Astrocyte (in vitro differentiated cells and primary cell): ENCODE measurements around the gene KDM2B. TPM values are rescaled to one million over a fixed set of nuclear protein-coding genes. Genes with fewer than 3 reads are reported as not detected.

Experiments
- DNase-seq: peaks from one replicate; pipeline ENCODE4 v3.0.0-alpha.2; 2010; ENCODE audit warnings: low read depth
- FAIRE-seq: peaks from 2 replicates; lab custom pipeline; 2011; peaks lifted over from hg19 to GRCh38; lab: Jason Lieb, UNC
- H2AFZ ChIP-seq: 2 replicates; pipeline ENCODE4 v1.6.0; 2012; ENCODE audit warnings: low read depth, low read length, inconsistent platforms
- H3K27ac ChIP-seq: 2 replicates; pipeline ENCODE4 v1.5.1; 2011; ENCODE audit warnings: low read depth, low read length, inconsistent platforms
- H3K27me3 ChIP-seq: 2 replicates; pipeline ENCODE4 v1.6.0; 2011; ENCODE audit warnings: low read length, inconsistent platforms; ENCODE audit not compliant: insufficient read depth
- H3K36me3 ChIP-seq: 2 replicates; pipeline ENCODE4 v1.5.1; 2011; ENCODE audit warnings: low read length, inconsistent platforms; ENCODE audit not compliant: insufficient read depth
- H3K4me1 ChIP-seq: 2 replicates; pipeline ENCODE4 v1.5.1; 2011; ENCODE audit warnings: low read length, inconsistent platforms; ENCODE audit not compliant: insufficient read depth
- H3K4me2 ChIP-seq: 2 replicates; pipeline ENCODE4 v1.6.0; 2012; ENCODE audit warnings: low read length, inconsistent platforms
- H3K4me3 ChIP-seq: 2 replicates; pipeline ENCODE4 v1.5.1; 2011; ENCODE audit warnings: low read depth, mild to moderate bottlenecking, low read length, inconsistent platforms; ENCODE audit not compliant: insufficient read depth
- H3K79me2 ChIP-seq: 2 replicates; pipeline ENCODE4 v1.6.0; 2012; ENCODE audit warnings: mild to moderate bottlenecking, low read length, inconsistent platforms; ENCODE audit not compliant: insufficient read depth
- H3K9ac ChIP-seq: 2 replicates; pipeline ENCODE4 v1.6.0; 2012; ENCODE audit warnings: mild to moderate bottlenecking, low read length, inconsistent platforms
- H3K9me3 ChIP-seq: 2 replicates; pipeline ENCODE4 v1.5.1; 2012; ENCODE audit warnings: low read depth, mild to moderate bottlenecking, low read length, inconsistent platforms; ENCODE audit not compliant: insufficient read depth
- H4K20me1 ChIP-seq: 2 replicates; pipeline ENCODE4 v1.6.0; 2012; ENCODE audit warnings: low read length, inconsistent platforms; ENCODE audit not compliant: insufficient read depth
- H3K27ac Mint-ChIP-seq: one replicate; pipeline ENCODE4 v1.8.0; 2021; ENCODE audit warnings: mild to moderate bottlenecking, mixed read lengths; ENCODE audit not compliant: unreplicated experiment
- H3K27me3 Mint-ChIP-seq: one replicate; pipeline ENCODE4 v1.8.0; 2021; ENCODE audit warnings: low read depth, mixed read lengths; ENCODE audit not compliant: unreplicated experiment
- H3K36me3 Mint-ChIP-seq: one replicate; pipeline ENCODE4 v1.8.0; 2021; ENCODE audit warnings: low read depth, mixed read lengths; ENCODE audit not compliant: unreplicated experiment
- H3K4me1 Mint-ChIP-seq: one replicate; pipeline ENCODE4 v1.8.0; 2021; ENCODE audit warnings: low read depth, mixed read lengths; ENCODE audit not compliant: unreplicated experiment
- H3K4me3 Mint-ChIP-seq: one replicate; pipeline ENCODE4 v1.8.0; 2021; ENCODE audit warnings: mild to moderate bottlenecking, moderate library complexity, mixed read lengths; ENCODE audit not compliant: unreplicated experiment
- H3K9me3 Mint-ChIP-seq: one replicate; pipeline ENCODE4 v1.8.0; 2021; ENCODE audit warnings: mild to moderate bottlenecking, mixed read lengths; ENCODE audit not compliant: unreplicated experiment
- CTCF ChIP-seq: IDR thresholded peaks from 2 replicates; pipeline ENCODE4 v1.5.1; 2011; ENCODE audit warnings: low read depth, mild to moderate bottlenecking, inconsistent platforms, low read length, moderate library complexity; ENCODE audit not compliant: insufficient read depth
- EZH2 ChIP-seq: IDR thresholded peaks from 2 replicates; pipeline ENCODE4 v1.6.1; 2012; ENCODE audit warnings: mild to moderate bottlenecking, low read length, inconsistent platforms; ENCODE audit not compliant: insufficient read depth
- total RNA-seq: library from RNA; stranded (reverse); gene quantifications from 2 replicates; pipeline ENCODE4 v1.2.1, GENCODE V29; 2021

Gene KDM2B
- total RNA-seq, 1 donor from 2014 or later, result 23.4 TPM

DNA sequence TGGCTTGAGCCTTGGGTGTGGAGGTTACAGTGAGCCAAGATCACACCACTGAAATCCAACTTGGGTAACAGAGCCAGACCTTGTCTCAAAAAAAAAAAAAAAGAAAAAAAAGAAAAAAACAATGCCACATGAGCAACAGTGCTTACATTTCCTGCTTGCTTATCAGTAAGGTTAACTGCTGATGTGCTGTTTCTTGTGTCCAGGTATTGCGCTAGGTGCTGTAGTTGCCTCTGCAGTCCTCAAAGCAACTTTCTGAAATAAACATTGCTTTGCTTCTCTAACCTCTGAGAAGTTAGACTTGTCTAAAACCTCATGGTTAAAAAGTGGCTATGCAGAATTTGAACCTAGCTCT is 156.2 kb downstream of the KDM2B start:
- Mint-ChIP-seq H3K36me3 (peaks cover 21% of the 10 kb centered on the region), H3K27ac (no peak overlapping the region), H3K4me3 (no peak overlapping the region), H3K4me1 (no peaks in the 10 kb centered on the region), H3K9me3 (no peaks in the 10 kb centered on the region), H3K27me3 (no peaks in the 10 kb centered on the region)
- Histone ChIP-seq H3K36me3 (peaks cover 73% of the 10 kb centered on the region), H3K9me3 (no peaks in the 10 kb centered on the region), H3K9ac (no peak overlapping the region), H4K20me1 (peaks cover 18% of the 10 kb centered on the region), H3K4me3 (no peak overlapping the region), H3K79me2 (peaks cover 8% of the 10 kb centered on the region), H3K4me2 (no peak overlapping the region), H3K27ac (no peak overlapping the region), H3K4me1 (no peaks in the 10 kb centered on the region), H2AFZ (no peak overlapping the region), H3K27me3 (no peaks in the 10 kb centered on the region)
- FAIRE-seq (no peak), DNase-seq (no peak)
- no peak for TF ChIP-seq CTCF

DNA sequence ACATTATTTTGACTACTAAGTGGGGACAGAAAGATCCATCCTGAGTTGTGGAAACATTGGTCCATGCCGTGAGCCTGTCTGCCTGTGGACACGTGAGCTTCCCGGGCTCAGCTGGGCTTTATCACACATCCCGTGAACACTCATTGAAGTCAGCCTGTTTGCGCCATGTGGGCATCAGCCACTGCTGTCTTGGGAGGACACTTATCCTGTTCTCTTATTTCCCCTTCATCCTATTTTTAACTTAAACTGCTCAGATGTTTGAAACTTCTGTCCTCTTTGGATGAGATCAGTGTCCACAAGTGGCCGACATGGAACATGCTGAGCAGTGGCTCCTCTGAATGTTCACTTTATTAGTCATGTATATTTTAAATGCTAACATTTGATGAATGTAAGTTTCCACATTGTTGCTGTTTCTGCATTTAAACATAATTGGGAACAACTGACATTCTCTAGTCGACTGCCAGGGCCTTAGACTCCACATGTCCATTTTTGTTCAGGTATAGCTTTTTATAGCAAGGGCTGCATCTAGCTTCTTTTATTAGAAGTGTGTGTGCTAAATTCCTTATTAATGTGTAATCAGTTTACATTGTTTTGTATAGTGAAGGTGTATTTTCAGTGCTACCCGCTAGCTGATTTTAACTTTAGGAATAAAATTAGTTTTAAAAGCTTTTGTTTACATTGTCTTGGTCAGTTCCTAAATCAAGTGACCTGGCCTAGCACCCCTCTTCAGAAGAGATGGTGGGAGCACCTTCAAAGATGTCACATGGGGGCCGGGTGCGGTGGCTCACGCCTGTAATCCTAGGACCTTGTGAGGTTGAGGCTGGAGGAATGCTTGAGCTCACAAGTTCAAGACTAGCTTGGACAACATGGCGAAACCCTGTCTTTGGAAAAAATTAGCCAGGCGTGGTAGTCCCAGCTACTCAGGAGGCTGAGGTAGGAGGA is 156.9 kb downstream of the KDM2B start:
- Histone ChIP-seq H3K4me2 (no peak overlapping the region), H4K20me1 (peaks cover 20% of the 10 kb centered on the region), H3K79me2 (peaks cover 10% of the 10 kb centered on the region), H2AFZ (no peak overlapping the region), H3K27me3 (no peaks in the 10 kb centered on the region), H3K27ac (peak overlapping the region; percentile 6), H3K9me3 (no peaks in the 10 kb centered on the region), H3K4me1 (no peaks in the 10 kb centered on the region), H3K4me3 (no peak overlapping the region), H3K9ac (no peak overlapping the region), H3K36me3 (peaks cover 73% of the 10 kb centered on the region)
- no peaks in the 10 kb centered on the region for H3K9me3 Mint-ChIP-seq
- no peaks in the 10 kb centered on the region for H3K27me3 Mint-ChIP-seq
- H3K4me3 Mint-ChIP-seq, result no peak overlapping the region
- DNase-seq, result no peak
- no peak for FAIRE-seq
- peaks cover 21% of the 10 kb centered on the region for H3K36me3 Mint-ChIP-seq
- no peak overlapping the region for H3K27ac Mint-ChIP-seq
- H3K4me1 Mint-ChIP-seq, result no peaks in the 10 kb centered on the region
- TF ChIP-seq EZH2 (no peak), CTCF (no peak)

DNA sequence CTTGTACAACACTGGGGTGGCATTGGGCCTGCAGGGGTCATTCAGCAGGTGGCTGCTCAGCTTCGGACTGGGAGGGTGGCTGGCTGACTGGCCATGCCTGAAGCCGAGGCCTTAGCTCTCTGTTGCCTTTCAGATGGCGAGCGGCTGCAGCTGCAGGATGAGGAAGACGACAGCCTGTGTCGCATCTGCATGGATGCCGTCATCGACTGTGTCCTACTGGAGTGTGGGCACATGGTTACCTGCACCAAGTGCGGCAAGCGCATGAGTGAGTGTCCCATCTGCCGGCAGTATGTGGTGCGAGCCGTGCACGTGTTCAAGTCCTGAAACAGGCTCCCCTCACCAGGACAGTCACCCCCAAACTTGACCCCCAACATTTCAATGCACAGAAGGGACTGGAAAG is 157.6 kb downstream of the KDM2B start:
- FAIRE-seq, result no peak
- H3K27me3 Mint-ChIP-seq, result no peaks in the 10 kb centered on the region
- no peak overlapping the region for H3K9ac ChIP-seq
- no peaks in the 10 kb centered on the region for H3K27me3 ChIP-seq
- peaks cover 20% of the 10 kb centered on the region for H4K20me1 ChIP-seq
- peaks cover 13% of the 10 kb centered on the region for H3K79me2 ChIP-seq
- H3K4me3 Mint-ChIP-seq, result no peak overlapping the region
- no peak overlapping the region for H2AFZ ChIP-seq
- peaks cover 15% of the 10 kb centered on the region for H3K36me3 Mint-ChIP-seq
- no peak overlapping the region for H3K27ac ChIP-seq
- no peak overlapping the region for H3K4me3 ChIP-seq
- no peaks in the 10 kb centered on the region for H3K9me3 ChIP-seq
- TF ChIP-seq EZH2 (no peak), CTCF (no peak)
- DNase-seq, result no peak
- peak overlapping the region; percentile 20 for H3K27ac Mint-ChIP-seq
- no peak overlapping the region for H3K4me2 ChIP-seq
- H3K4me1 Mint-ChIP-seq, result no peaks in the 10 kb centered on the region
- H3K36me3 ChIP-seq, result peaks cover 68% of the 10 kb centered on the region
- no peaks in the 10 kb centered on the region for H3K4me1 ChIP-seq
- no peaks in the 10 kb centered on the region for H3K9me3 Mint-ChIP-seq
